WERI-Rb-1 (cell line): ENCODE results near the gene PIAS1.

ENCODE experiments used
- DNase-seq: peaks from one replicate; pipeline ENCODE4 v3.0.0-alpha.2; 2020
- H3K27ac ChIP-seq: fragments of 250-450 bp; sonication (Bioruptor Pico); 2 replicates; pipeline ENCODE4 v1.5.1; 2020; ENCODE audit warnings: mild to moderate bottlenecking, moderate library complexity
- H3K27me3 ChIP-seq: fragments of 250-450 bp; sonication (Bioruptor Pico); 2 replicates; pipeline ENCODE4 v1.5.1; 2021; ENCODE audit warnings: mild to moderate bottlenecking, low read depth, moderate library complexity; ENCODE audit not compliant: insufficient read depth, severe bottlenecking
- H3K36me3 ChIP-seq: fragments of 250-450 bp; sonication (Bioruptor Pico); 2 replicates; pipeline ENCODE4 v1.5.1; 2020; ENCODE audit warnings: mild to moderate bottlenecking, moderate library complexity
- H3K4me3 ChIP-seq: 2 replicates; pipeline ENCODE4 v1.5.1; 2011; ENCODE audit warnings: low read depth, mild to moderate bottlenecking, control low read depth, low read length
- H3K9me3 ChIP-seq: fragments of 250-450 bp; sonication (Bioruptor Pico); 2 replicates; pipeline ENCODE4 v1.5.1; 2021; ENCODE audit warnings: mild to moderate bottlenecking, moderate library complexity; ENCODE audit not compliant: severe bottlenecking
- CTCF ChIP-seq: IDR thresholded peaks from 2 replicates; pipeline ENCODE4 v1.5.1; 2011; ENCODE audit warnings: low read depth, mild to moderate bottlenecking, control low read depth, inconsistent platforms, low read length

PIAS1 gene

GRCh38 chr15:68176601-68177000, 122.5 kb downstream of the PIAS1 start:
- no peak overlapping the region for H3K27ac ChIP-seq
- H3K36me3 ChIP-seq, result peaks cover 36% of the 10 kb centered on the region
- TF ChIP-seq CTCF, result no peak
- H3K4me3 ChIP-seq, result no peak overlapping the region
- no peaks in the 10 kb centered on the region for H3K9me3 ChIP-seq
- H3K27me3 ChIP-seq, result no peaks in the 10 kb centered on the region
- DNase-seq, result no peak

- peaks cover 44% of the 10 kb centered on the region for H3K36me3 ChIP-seq
- H3K9me3 ChIP-seq, result no peaks in the 10 kb centered on the region
These were observed 123.6 kb downstream of the PIAS1 start for GRCh38 chr15:68177742-68178141.

GRCh38 chr15:68183616-68184315, 129.7 kb downstream of the PIAS1 start:
- H3K36me3 ChIP-seq, result peaks cover 57% of the 10 kb centered on the region

More at GRCh38 chr15:68177742-68178141, 123.6 kb downstream of the PIAS1 start:
- DNase-seq, result no peak
- no peak for TF ChIP-seq CTCF
- Histone ChIP-seq H3K27me3 (no peaks in the 10 kb centered on the region), H3K27ac (no peak overlapping the region), H3K4me3 (no peak overlapping the region)

GRCh38 chr15:68184616-68185480, 130.7 kb downstream of the PIAS1 start:
- no peak for DNase-seq
- Histone ChIP-seq H3K27ac (no peak overlapping the region), H3K4me3 (no peak overlapping the region), H3K9me3 (no peaks in the 10 kb centered on the region), H3K27me3 (no peaks in the 10 kb centered on the region), H3K36me3 (peaks cover 57% of the 10 kb centered on the region)
- TF ChIP-seq CTCF, result no peak

More at GRCh38 chr15:68183616-68184315, 129.7 kb downstream of the PIAS1 start:
- Histone ChIP-seq H3K27me3 (no peaks in the 10 kb centered on the region), H3K4me3 (no peak overlapping the region), H3K27ac (no peak overlapping the region), H3K9me3 (no peaks in the 10 kb centered on the region)
- DNase-seq, result no peak
- no peak for TF ChIP-seq CTCF

GRCh38 chr15:68186671-68187397, 132.7 kb downstream of the PIAS1 start:
- Histone ChIP-seq H3K36me3 (peaks cover 57% of the 10 kb centered on the region), H3K27me3 (no peaks in the 10 kb centered on the region), H3K27ac (no peak overlapping the region), H3K4me3 (no peak overlapping the region), H3K9me3 (no peaks in the 10 kb centered on the region)
- no peak for TF ChIP-seq CTCF
- DNase-seq, result no peak
